Spinal cord (tissue), 10 donors: Measurements from ENCODE around the gene APBA2. TPM values are rescaled to one million over a fixed set of nuclear protein-coding genes. Genes with fewer than 3 reads are reported as not detected.

ENCODE experiments used
- DNase-seq, 6 donors: peaks; one replicate each; pipeline versions ENCODE4 v3.0.0 to v3.0.0-alpha.2; 2013 to 2015; ENCODE audit warnings: low spot score in 6 of 6, low read depth in 4 of 6
- H3K27ac ChIP-seq: one replicate; pipeline ENCODE4 v1.5.1; 2013; ENCODE audit warnings: low read depth, low read length, control low read depth
- H3K27me3 ChIP-seq: one replicate; pipeline ENCODE4 v1.6.1; 2013; ENCODE audit warnings: low read length; ENCODE audit not compliant: control insufficient read depth, insufficient read depth
- H3K36me3 ChIP-seq: one replicate; pipeline ENCODE4 v1.6.1; 2013; ENCODE audit warnings: low read length; ENCODE audit not compliant: control insufficient read depth, insufficient read depth
- H3K4me1 ChIP-seq: one replicate; pipeline ENCODE4 v1.6.1; 2013; ENCODE audit warnings: low read length; ENCODE audit not compliant: control insufficient read depth, insufficient read depth
- H3K4me3 ChIP-seq: one replicate; pipeline ENCODE4 v1.5.1; 2013; ENCODE audit warnings: low read depth, low read length, control low read depth
- H3K9me3 ChIP-seq: one replicate; pipeline ENCODE4 v1.6.1; 2013; ENCODE audit warnings: low read length; ENCODE audit not compliant: control insufficient read depth, insufficient read depth
- WGBS: methylation state at CpG from one replicate; pipeline ENCODE4 v1.1.5; 2013; ENCODE audit warnings: missing lambda C conversion rate; ENCODE audit not compliant: insufficient coverage; 5-methylcytosine and 5-hydroxymethylcytosine counted together
- polyA plus RNA-seq, 2 donors: library from polyadenylated mRNA; unstranded; fragments of 120-200 nt; gene quantifications; one replicate each; pipeline ENCODE4 v1.2.1, GENCODE V29; 2013; ENCODE audit not compliant: insufficient read length in 2 of 2
- total RNA-seq, 2 donors: library from RNA; depleted of rRNA in 1 of 2; stranded (reverse); fragments of 120-200 nt in 1 of 2; fragments of >200 nt in 1 of 2; gene quantifications; one replicate each; pipeline versions ENCODE4 v1.2.3 to v1.2.4, GENCODE V29; 2013 to 2014
- donor health status: healthy.

The APBA2 gene
- total and polyA plus RNA-seq, 4 donors = 46.2 to 111 (median 89.9) TPM

DNA sequence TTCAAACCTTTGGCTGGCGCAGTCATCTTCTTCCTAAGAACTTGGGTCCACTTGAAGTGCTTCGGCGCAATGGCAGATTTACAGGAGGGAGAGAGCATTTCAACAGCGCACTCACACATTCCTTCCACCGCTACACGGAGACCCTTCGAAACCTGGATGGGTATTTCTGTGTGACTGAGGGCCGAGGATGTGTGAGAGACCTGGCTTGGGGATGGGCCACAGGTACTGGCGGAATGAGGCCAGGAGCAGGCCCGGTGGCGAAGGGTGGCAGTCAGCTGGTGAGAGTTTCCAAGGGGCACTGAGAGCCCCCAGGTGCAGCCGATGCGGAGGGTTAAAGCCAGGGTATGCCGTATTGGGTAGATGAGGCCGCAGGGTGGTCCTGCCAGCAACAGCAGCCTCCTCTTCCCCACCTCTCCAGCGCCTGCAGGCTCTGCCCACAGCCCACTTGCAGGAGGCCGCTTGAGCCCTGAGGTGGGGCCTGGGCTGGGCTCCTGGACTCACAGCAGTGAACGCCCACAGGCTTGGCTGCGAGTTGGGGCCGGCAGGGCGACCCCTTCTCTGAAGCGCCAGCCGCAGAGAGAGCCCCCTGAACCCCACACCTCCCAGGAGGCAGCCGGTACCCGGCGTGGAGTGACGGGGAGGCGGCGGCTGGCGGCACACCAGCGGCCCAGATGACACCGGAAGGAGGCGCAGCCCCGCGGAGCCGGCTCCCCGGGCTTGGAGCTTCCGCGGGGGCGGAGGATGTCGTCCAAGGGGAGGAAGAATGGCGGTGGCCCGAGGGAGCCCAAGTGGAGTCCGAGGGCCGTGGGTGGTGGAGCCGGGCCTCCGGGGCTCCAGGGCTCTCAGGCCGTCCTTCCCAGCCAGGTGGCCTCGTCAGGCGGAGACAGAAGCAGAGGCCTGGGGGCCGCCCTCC lies 217.4 kb downstream of the APBA2 start:
- peak overlapping the region; percentile 32 for H3K4me3 ChIP-seq
- peaks cover 76% of the 10 kb centered on the region for H3K36me3 ChIP-seq
- no peaks in the 10 kb centered on the region for H3K9me3 ChIP-seq
- DNase-seq = no peak
- H3K4me1 ChIP-seq = peaks cover 30% of the 10 kb centered on the region
- 39% methylated on average over 47 of the region's 51 CpGs for WGBS
- H3K27ac ChIP-seq = peak overlapping the region; percentile 51
- no peaks in the 10 kb centered on the region for H3K27me3 ChIP-seq

GRCh38 chr15:29103824-29104565 lies 218.2 kb downstream of the APBA2 start:
- H3K9me3 ChIP-seq = no peaks in the 10 kb centered on the region
- H3K27me3 ChIP-seq = no peaks in the 10 kb centered on the region
- H3K4me3 ChIP-seq = peak overlapping the region; percentile 32
- H3K4me1 ChIP-seq = peaks cover 30% of the 10 kb centered on the region
- peak overlapping the region; percentile 64 for H3K27ac ChIP-seq
- peak in 4 of 6 donors; percentile 68 to 93 (median 80) for DNase-seq
- peaks cover 78% of the 10 kb centered on the region for H3K36me3 ChIP-seq
- 18% methylated on average over 47 of the region's 47 CpGs for WGBS

GRCh38 chr15:29104566-29104880 lies 218.7 kb downstream of the APBA2 start:
- H3K9me3 ChIP-seq = no peaks in the 10 kb centered on the region
- H3K27me3 ChIP-seq = no peaks in the 10 kb centered on the region
- H3K4me3 ChIP-seq = no peak overlapping the region
- WGBS = 91% methylated on average over 6 of the region's 6 CpGs
- DNase-seq = no peak
- no peak overlapping the region for H3K27ac ChIP-seq
- H3K4me1 ChIP-seq = peaks cover 30% of the 10 kb centered on the region
- H3K36me3 ChIP-seq = peaks cover 78% of the 10 kb centered on the region

- WGBS = 76% methylated on average over 17 of the region's 22 CpGs
- H3K4me3 ChIP-seq = no peak overlapping the region
- H3K27me3 ChIP-seq = no peaks in the 10 kb centered on the region
- H3K36me3 ChIP-seq = peaks cover 80% of the 10 kb centered on the region
- peaks cover 30% of the 10 kb centered on the region for H3K4me1 ChIP-seq
- peak in 1 of 6 donors; percentile 90 for DNase-seq
- H3K27ac ChIP-seq = no peak overlapping the region
- H3K9me3 ChIP-seq = no peaks in the 10 kb centered on the region
Measured at GRCh38 chr15:29105151-29105854, 219.5 kb downstream of the APBA2 start.

DNA sequence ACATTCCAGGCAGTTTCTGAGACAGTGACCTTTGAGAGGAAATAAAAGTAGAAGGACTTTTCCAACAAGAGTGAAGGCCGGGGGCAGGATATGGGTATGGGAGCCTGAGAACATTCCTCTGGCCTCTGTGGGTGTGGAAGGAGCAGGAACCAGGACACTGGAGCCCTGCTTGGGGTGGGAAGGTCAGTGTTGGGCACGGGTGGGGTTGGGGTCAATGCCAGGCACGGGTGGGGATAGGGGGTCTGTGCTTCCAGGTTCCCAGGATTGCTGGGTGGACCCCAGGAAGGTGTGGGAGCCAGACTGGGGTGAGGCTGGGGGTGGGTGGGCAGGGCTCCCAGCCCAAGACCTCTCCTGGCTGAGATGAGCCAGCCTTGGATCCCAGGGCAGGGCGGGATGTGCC lies 220.3 kb downstream of the APBA2 start:
- DNase-seq = no peak
- H3K27ac ChIP-seq = no peak overlapping the region
- H3K36me3 ChIP-seq = peaks cover 82% of the 10 kb centered on the region

DNA sequence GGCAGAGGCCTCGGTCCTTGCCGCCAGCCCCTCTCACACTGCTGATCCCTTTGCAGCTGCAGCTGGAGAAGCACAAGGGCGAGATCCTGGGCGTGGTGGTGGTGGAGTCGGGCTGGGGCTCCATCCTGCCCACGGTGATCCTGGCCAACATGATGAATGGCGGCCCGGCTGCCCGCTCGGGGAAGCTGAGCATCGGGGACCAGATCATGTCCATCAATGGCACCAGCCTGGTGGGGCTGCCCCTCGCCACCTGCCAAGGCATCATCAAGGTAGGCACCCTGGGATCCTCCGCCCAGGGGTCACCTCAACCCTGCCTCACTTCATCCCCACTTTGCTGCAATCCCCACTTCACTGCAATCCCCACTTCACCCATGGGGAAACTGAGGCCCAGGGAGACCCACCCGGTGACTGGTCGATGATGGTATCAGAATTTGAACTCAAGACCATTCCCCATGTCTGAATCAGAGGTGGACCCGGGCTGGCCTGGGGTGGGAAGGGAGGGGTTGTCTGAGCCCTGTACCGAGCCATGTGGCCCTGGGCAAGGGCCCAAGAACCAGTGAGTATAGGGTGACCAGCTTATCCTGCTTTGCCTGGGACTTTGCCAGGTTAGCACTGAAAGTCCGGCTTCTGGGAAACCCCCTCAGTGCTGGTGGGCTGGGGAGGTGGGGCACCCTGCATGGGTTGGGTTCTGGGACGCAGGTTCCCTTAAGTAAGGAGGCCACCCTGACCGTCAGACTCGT lies 220.9 kb downstream of the APBA2 start:
- Histone ChIP-seq H3K4me1 (peaks cover 30% of the 10 kb centered on the region), H3K4me3 (no peak overlapping the region), H3K9me3 (no peaks in the 10 kb centered on the region), H3K36me3 (peaks cover 84% of the 10 kb centered on the region), H3K27ac (no peak overlapping the region), H3K27me3 (no peaks in the 10 kb centered on the region)
- no peak for DNase-seq
- 96% methylated on average over 19 of the region's 21 CpGs for WGBS

More for the DNA sequence above, 220.3 kb downstream of the APBA2 start:
- Histone ChIP-seq H3K4me3 (no peak overlapping the region), H3K4me1 (peaks cover 30% of the 10 kb centered on the region), H3K9me3 (no peaks in the 10 kb centered on the region), H3K27me3 (no peaks in the 10 kb centered on the region)
- WGBS = 97% methylated on average over 2 of the region's 4 CpGs

- Histone ChIP-seq H3K4me3 (no peak overlapping the region), H3K4me1 (peaks cover 30% of the 10 kb centered on the region), H3K36me3 (peaks cover 90% of the 10 kb centered on the region), H3K27ac (no peak overlapping the region), H3K9me3 (no peaks in the 10 kb centered on the region), H3K27me3 (no peaks in the 10 kb centered on the region)
- WGBS = 84% methylated on average over 13 of the region's 19 CpGs
- DNase-seq = no peak
Measured at GRCh38 chr15:29107291-29107890, 221.6 kb downstream of the APBA2 start.

GRCh38 chr15:29107971-29108645 lies 222.3 kb downstream of the APBA2 start:
- no peak overlapping the region for H3K4me3 ChIP-seq
- no peak overlapping the region for H3K27ac ChIP-seq
- no peaks in the 10 kb centered on the region for H3K27me3 ChIP-seq
- peaks cover 87% of the 10 kb centered on the region for H3K36me3 ChIP-seq
- H3K4me1 ChIP-seq = peaks cover 27% of the 10 kb centered on the region
- WGBS = 93% methylated on average over 14 of the region's 15 CpGs
- H3K9me3 ChIP-seq = no peaks in the 10 kb centered on the region
- DNase-seq = no peak
